ENCODE measurements around the gene FGF18.
"Not testable (repeated sequence)": the region's sequence is repeated elsewhere in the genome, so short reads cannot be mapped to it uniquely, and the experiment has no call there.

FGF18 gene

DNA sequence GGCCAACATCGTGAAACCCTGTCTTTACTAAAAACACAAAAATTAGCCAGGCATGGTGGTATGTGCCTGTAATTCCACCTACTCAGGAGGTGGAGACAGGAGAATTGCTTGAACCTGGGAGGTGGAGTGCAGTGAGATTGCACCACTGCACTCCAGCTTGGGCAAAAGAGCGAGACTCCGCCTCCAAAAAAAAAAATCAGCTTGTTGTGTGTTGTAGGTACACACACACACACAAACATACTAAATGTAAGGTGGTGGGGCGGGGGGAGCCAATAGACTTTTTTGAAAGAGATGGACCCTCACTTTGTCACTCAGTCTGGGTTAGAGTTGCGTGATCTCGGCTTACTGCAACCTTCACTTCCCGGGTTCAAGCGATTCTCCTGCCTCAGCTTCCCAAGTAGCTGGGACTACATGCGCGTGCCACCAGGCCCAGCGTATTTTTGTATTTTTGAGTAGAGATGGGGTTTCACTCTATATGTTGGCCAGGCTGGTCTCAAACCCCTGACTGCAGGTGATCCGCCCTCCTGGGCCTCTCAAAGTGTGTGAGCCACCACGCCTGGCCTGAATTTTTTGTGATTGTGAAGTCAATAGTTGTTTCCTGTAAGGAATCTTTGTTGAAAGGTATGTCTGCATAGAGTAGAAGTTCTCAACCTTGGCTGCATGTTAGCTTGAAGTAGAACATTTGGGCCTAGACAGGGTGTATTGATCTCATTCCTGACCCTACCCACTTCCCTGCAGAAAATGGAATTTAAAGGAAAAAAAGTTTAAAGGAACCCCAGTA, 18.1 kb upstream of the FGF18 start:
- no peak for DNase-seq

- not testable (repeated sequence) for DNase-seq
These were observed 16.7 kb upstream of the FGF18 start for GRCh38 chr5:171402751-171403150.

- DNase-seq: no peak
These were observed 13.8 kb upstream of the FGF18 start for GRCh38 chr5:171405615-171406014.

- DNase-seq: no peak
These were observed 12.2 kb upstream of the FGF18 start for GRCh38 chr5:171407234-171407633.

DNA sequence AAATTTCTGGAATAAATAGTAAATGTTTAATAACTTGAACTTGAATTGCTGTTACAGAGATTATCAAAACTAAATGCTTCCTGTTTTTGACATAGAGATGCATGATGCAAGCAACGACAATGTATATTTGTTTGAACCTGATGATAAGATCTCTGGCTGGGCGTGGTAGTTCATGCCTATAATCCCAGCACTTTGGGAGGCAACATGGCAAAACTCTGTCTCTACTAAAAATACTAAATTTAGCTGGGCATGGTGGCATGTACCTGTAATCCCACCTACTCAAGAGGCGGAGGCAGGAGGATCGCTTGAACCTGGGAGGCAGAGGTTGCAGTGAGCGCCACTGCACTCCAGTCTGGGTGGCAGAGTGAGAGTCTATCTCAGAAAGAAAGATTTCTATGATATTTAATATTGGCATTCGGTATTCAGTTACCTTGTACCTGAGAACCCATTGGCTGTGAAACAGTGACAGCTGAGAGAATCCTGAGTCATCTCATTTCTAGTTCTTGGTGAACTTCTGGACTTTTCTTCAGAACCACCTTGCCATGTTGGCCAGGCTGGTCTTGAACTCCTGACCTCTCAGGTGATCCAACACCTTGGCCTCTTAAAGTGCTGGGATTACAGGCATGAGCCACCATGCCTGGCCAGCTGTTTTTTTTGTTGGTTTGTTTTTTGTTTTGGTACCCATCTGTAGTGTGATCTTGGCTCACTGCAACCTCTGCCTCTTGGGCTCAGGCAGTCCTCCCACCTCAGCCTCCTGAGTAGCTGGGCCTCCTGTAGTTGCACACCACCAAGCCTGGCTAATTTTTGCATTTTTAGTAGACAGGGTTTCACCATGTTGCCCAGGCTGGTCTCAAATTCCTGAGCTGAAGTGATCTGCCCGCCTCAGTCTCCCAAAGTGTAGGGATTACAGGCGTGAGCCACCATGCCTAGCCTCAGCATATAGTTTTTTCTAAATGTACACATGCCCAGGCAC, 10.0 kb upstream of the FGF18 start:
- DNase-seq: no peak

DNA sequence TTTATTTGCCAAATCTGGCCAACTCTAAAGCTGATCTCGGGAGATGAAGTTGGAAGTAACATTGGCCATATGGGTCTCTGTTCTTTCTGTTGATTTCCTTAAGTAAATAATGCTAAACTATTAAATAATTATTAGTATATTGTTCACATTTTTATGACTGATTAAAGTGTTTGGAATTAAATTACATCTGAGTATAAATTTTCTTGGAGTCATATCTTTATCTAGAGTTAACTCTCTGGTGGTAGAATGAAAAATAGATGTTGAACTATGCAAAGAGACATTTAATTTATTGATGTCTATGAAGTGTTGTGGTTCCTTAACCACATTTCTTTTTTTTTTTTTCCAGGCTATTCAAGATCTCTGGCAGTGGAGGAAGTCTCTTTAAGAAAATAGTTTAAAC, 9.3 kb upstream of the FGF18 start:
- DNase-seq: no peak

GRCh38 chr5:171412186-171412585, 7.3 kb upstream of the FGF18 start:
- DNase-seq: no peak

- DNase-seq: no peak
These were observed 6.1 kb upstream of the FGF18 start for GRCh38 chr5:171413153-171413910.

DNA sequence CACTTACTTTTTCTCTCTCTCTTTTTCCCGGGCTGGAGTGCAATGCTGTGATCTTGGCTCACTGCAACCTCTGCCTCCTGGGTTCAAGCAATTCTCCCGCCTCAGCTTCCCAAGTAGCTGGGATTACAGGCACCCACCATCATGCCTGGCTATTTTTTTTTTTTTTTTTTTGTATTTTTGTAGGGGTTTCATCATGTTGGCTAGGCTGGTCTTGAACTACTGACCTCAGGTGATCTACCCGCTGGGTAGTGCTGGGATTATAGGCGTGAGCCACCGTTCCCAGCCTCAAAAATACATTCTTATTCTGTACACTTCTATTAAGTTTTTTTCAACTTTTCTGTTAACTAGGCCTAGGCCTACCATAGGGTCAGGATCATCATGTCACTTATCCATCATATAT, 5.5 kb upstream of the FGF18 start:
- not testable (repeated sequence) for DNase-seq

DNA sequence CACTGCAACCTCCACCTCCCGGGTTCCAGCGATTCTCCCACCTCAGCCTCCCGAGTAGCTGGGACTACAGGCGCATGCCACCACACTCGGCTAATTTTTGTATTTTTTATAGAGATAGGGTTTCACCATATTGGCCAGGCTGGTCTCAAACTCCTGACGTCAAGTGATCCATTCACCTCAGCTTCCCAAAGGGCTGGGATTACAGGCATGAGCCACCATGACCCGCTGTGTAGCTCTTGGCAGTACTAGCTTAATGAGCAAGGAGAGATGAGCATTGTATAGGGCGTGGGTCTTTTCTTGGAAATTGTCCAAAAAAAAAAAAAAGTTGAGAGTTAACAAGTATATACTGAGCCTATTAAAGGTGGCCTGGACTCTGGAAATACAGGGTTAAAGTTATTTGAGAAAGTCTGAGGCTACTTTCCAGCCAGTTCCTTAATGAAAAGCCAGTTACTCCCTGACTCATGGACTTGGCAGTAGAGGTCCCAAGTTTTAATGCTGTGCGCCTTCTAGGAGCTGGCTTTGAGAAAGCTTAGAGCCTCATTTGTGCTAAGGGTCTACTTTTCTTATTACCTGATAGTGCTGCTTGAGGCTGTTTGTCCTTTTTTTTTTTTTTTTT, 4.2 kb upstream of the FGF18 start:
- no peak for DNase-seq

- DNase-seq: no peak
These were observed 3.0 kb upstream of the FGF18 start for GRCh38 chr5:171416160-171417049.

DNA sequence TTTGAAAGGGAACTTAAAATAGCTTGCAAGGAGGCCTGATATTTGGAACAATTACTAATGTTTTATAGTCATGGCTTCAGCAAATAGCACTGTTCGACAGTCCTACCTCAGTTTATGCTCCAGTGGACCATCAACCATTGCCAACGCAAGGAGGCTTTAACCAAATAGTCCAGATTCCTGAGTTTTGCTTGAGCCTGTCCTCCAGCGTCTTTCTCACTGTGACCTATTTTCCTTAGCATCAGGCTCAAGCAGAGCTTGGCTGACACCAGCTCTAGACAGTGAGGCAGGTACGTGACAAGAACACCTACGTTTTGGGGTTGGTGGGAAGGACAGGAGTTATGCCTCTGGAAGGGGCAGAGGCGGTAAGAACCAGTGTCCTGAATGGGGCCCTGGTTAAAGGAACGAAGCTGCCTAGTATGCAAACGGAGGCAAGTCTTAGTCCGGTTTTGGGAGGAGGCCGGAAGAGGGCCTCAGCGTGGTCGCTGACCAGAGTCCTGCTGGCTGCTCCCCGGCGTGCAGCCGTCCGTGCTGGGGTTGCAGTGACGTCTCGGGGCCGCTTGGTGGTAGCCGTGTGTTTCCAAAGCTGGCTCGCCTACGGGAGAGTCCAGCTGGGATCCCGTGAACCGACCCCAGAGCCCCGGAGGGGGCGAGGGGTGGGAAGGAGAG, 998 bp upstream of the FGF18 start:
- no peak for DNase-seq

GRCh38 chr5:171419688-171420430, 412 bp downstream of the FGF18 start:
- DNase-seq: no peak

DNA sequence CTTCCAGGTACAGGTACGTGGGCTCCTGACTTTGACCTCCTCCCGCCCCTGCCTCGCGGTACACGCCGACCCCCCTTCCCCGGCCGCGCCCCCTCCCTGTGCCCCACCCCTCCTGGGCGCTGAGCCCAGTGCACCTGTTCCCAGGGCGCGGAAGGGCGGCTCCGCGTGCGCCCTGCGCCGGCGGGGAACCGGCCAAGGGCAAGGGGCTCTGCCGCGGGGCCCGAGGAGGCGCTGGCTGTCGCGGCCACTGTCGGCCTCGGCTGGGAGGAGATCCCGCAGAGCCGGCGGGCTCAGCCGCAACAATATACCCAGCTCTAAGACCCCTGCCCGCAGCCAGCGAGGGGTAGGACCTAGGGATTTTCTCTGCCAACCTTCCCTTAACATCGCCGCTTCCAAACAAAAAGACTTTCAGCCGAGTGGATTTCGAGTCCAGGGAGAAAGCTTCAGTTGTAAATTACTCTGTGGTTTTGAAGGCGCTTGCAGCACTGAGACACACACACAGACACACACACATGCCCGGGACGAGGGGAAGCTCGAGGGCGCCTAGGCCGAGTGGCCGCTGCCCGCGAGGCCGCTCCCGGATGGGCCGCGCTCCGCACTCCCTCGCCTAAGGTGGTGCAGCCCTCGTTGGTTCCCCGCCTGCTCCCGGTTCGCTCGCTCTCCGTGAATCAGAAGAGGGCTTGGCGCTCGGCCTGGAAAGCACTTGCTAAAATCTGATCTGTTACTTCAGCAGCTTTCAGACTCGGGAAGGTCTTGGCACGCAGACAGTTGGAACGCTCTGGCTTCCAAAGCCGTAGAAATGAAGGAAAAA, 1.2 kb downstream of the FGF18 start:
- no peak for DNase-seq

- no peak for DNase-seq
These were observed 2.1 kb downstream of the FGF18 start for GRCh38 chr5:171421331-171422262.

GRCh38 chr5:171422495-171422894, 3.0 kb downstream of the FGF18 start:
- no peak for DNase-seq

- no peak for DNase-seq
These were observed 3.6 kb downstream of the FGF18 start for GRCh38 chr5:171422902-171423663.

Measured in cerebellar nuclear complex (tissue), 1 donor.